AG10803 (cell line): ENCODE results near the gene TTC28.

ENCODE experiments used
- DNase-seq: peaks from one replicate; pipeline ENCODE4 v3.0.0; 2010; ENCODE audit warnings: low read depth
- H3K4me3 ChIP-seq: 2 replicates; pipeline ENCODE4 v1.5.1; 2011; ENCODE audit warnings: mild to moderate bottlenecking, low read length, control low read depth
- TF ChIP-seq, protein P1 (sequence below): conservative IDR thresholded peaks from 2 replicates; pipeline ENCODE4 v1.5.1; 2011; ENCODE audit warnings: mild to moderate bottlenecking, low read length, control low read depth, inconsistent platforms

TTC28 gene

DNA sequence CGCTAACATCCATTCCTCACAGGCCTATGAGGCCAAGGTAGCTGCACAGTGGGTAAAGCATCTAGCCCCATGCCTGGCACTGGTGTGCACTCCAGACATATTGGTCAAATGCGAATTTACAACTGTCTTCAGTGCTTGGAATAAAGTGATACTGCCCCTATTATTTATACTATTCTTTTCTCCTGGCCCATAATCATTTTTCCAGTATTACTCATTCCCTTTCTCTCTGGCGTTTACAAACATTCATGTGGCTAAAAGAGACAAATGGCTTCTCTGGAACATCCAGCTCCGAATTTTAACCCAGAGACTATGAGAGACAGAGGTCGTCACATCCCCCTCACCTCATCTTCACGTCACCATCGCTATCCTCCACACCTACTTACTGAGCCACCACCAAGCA lies 673.4 kb downstream of the TTC28 start:
- TF ChIP-seq, protein P1, sequence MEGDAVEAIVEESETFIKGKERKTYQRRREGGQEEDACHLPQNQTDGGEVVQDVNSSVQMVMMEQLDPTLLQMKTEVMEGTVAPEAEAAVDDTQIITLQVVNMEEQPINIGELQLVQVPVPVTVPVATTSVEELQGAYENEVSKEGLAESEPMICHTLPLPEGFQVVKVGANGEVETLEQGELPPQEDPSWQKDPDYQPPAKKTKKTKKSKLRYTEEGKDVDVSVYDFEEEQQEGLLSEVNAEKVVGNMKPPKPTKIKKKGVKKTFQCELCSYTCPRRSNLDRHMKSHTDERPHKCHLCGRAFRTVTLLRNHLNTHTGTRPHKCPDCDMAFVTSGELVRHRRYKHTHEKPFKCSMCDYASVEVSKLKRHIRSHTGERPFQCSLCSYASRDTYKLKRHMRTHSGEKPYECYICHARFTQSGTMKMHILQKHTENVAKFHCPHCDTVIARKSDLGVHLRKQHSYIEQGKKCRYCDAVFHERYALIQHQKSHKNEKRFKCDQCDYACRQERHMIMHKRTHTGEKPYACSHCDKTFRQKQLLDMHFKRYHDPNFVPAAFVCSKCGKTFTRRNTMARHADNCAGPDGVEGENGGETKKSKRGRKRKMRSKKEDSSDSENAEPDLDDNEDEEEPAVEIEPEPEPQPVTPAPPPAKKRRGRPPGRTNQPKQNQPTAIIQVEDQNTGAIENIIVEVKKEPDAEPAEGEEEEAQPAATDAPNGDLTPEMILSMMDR = no peak
- H3K4me3 ChIP-seq = no peak overlapping the region
- DNase-seq = no peak

DNA sequence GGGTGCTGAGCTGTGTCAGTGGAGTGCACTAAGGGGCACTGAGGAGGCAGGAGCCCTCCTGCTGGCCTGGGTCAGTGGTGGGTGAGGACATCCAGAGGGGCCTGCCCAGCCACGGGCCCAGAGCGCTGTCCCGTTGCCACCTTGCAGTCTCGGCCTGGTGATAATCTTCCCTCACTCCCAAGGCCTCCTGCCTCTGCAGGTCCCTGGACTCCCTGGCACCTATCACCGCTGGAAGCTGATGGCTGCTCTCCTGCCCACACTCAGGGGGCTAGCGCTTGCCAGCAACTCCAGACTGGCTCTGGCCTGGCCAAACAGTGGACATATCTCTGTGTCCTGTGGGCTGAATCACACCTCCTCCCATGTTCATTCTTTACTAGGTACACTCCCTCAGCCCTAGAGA lies 674.1 kb downstream of the TTC28 start:
- H3K4me3 ChIP-seq = no peak overlapping the region
- TF ChIP-seq, protein P1 = no peak
- no peak for DNase-seq

DNA sequence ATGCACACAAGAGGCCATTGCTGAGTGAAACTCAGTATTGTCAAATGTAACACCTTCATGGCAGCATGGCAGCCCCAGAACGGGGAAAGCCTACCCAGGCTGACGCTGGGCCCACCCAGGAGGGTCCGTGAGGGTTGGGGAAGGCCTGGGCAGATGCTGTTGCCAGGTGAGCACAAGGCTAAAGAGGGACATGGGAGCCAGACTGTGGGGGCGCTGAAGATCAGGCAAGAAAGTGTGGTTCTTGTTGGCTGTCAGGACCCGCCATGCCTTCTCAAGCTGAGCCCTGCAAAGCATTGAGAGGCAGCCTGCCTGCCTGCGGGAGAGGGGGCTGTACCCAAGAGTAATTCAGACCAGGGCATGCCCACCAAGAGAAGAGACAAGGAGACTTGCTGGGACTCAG lies 675.6 kb downstream of the TTC28 start:
- TF ChIP-seq, protein P1 = no peak

DNA sequence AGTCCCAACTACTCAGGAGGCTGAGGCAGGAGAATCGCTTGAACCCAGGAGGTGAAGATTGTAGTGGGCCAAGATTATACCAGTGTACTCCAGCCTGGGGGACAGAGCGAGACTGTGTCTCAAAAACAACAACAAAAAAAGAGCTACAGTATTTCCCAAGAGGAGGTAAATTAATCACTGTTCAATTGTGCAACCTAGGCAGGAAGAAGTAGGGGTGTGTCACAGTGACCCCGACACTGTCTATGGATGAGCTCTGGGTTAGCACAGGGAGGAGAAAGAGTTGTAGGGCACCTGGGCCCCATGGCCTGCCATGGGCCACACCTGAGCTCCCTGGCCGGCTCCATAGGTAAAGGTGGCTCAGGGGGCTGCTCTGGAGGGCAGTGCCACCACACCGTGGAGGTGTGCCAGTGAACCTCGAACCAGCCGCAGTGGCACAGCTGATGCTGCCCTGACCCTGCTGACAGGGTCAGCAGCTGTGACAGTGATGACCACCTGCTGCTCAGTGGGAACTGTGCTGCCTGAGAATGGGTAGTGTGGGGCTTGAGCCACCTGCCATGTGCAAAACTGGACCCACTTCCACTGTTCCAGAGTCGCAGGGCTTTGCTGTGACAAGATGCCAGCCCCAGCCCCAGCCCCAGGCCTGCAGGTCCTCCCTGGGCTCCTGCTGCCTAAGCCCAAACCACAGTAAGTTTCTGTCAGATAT lies 676.6 kb downstream of the TTC28 start:
- TF ChIP-seq, protein P1 = no peak
- DNase-seq = no peak
- H3K4me3 ChIP-seq = no peak overlapping the region

More for the DNA sequence above, 675.6 kb downstream of the TTC28 start:
- H3K4me3 ChIP-seq = no peak overlapping the region
- no peak for DNase-seq

DNA sequence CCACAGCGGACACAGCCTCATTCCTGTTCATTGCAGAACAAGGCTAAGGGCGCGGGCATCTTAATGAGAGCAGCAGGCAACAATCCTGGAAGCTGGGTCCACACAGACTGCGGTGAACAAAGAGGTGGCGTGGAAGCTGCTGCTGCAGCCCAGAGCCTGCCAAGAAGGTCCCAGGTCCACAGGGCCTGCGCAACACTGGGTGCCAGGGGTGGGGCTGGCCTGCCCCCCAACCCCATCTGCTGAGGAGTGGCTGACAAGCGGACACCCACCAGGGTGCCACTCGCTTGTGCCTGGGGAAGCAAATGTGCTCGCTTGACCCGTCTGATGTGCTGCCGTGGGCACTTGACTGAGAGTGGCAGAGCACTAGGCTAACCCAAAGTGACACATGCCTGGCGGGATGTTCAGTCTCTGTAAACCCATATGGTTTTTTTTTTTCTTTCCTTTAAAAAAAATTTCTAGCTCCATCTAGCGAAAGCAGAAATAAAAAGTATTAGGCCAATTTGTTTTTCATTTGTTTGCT lies 677.4 kb downstream of the TTC28 start:
- peak; percentile 27 for DNase-seq
- TF ChIP-seq, protein P1 = peak; percentile 32; the same call in 1 of the 2 replicates

DNA sequence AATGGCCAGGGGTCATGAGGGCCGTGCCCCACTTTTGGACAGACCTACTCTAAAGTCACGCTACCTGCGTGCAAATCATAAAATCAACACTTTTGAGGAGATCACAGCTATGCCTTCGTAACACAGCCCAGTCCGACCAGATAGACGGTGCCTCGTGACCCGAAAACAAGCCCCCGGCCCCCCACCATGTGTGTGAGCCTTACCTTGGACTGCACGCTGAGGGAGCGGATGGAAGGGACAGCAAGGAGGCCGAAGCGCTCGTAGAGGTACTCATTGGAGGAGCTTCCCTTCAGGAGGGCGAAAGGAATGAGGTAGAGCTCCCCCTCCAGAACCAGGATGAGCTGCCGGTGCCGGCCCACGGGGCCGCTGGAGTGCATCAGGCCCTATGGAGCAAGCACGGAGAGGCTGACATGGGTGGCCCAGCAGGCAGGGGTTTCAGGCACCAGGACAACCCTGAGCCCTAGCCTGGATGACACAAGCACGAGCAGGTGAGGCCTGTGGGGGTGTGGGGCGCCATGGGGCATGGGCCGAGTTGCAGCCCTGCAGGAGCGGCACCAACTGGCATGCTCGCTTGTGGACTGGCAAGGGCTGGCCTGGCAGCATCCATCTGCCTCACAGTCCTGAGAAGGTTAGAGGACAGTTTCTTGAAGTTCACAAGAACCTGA lies 678.3 kb downstream of the TTC28 start:
- H3K4me3 ChIP-seq = no peak overlapping the region
- DNase-seq = no peak
- TF ChIP-seq, protein P1 = no peak

More for the DNA sequence above, 677.4 kb downstream of the TTC28 start:
- no peak overlapping the region for H3K4me3 ChIP-seq

DNA sequence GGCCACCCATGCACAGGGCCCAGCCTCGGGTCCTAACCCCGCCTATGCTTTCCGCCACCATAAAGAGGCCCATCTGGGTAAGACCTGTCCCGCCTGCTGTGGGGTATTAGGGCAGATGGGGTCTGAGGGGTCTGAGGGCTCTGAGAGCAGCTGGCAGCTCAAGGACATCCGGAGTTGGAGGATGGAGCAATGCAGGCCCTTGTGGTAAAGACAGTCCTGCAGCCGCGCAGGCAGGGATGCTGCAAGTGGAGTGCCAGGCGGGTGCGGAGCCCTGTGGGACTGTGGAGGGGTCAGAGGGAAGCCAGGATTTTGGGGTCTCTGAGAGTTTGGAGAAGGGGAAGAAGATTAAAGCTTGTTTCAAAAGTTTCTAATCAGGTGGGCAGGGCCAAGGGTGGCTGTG lies 679.3 kb downstream of the TTC28 start:
- no peak overlapping the region for H3K4me3 ChIP-seq

More for the DNA sequence above, 679.3 kb downstream of the TTC28 start:
- TF ChIP-seq, protein P1 = no peak
- DNase-seq = no peak
